ENCODE results near the gene TBX20.

Gene TBX20

DNA sequence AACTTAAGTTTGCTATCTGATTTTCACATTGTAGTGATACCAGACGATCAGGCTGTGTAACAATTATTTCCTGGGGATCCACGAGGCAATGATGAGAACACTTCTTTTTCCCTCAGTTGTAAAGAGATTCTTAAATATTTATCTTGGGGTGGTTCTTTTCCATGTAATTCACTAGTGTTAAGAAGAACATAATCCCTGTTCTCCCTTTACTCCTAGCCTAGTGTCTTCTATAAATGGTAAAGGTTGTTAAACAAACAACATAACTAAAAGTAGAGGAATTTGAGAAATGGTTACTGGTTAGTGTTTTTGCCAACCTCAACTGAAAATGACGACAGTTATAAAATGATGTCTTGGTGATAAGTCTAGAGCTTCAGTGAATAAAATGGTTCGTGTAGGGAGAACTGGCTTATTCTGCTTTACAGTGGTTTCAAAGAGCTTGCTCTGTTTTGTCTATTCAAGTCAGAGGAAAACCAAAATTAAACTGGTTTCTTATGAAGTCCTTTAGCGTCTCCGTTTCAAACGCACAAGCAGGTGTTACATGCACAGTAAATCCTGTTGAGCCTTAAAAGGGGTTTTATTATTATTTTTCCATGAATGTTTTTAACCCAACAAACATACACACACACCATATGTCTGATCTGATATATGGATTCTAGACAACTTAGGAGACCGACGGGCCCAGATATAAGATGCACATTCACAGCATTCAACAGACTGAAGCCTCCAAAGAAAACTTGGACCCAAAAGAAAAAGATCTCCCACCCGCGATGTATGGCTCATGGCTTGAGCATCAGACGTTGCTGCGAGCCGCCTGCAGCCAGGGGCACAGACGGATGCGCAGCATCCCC is 1.1 kb downstream of the TBX20 start:
- Histone ChIP-seq H3K4me1 (ENCODE audit: control insufficient read depth, insufficient read depth, low read length) (peaks cover 15% of the 10 kb centered on the region), H3K36me3 (ENCODE audit: control insufficient read depth in 2 of 2, insufficient read depth in 1 of 2, low read length in 2 of 2) (peaks cover 0 to 4% of the 10 kb centered on the region in 2 experiments; a peak in 1 of 3 replicates), H3K27ac (ENCODE audit: extremely low read depth, low read depth, low read length) (peak overlapping the region; percentile 61; the same call in 1 of the 2 replicates), H3K9me3 (ENCODE audit: control insufficient read depth, insufficient read depth, low read depth, low read length) (no peaks in the 10 kb centered on the region), H3K4me3 (ENCODE audit: low read depth, low read length) (peak overlapping the region; percentile 89)
- POLR2A ChIA-PET = interaction anchor here (0.7 kb wide), 1 partner anchor 10 kb away, joined by 3 read pairs; no protein-coding TSS in a partner anchor
- CTCF ChIA-PET = no interaction called here
- TF ChIP-seq, protein P1, sequence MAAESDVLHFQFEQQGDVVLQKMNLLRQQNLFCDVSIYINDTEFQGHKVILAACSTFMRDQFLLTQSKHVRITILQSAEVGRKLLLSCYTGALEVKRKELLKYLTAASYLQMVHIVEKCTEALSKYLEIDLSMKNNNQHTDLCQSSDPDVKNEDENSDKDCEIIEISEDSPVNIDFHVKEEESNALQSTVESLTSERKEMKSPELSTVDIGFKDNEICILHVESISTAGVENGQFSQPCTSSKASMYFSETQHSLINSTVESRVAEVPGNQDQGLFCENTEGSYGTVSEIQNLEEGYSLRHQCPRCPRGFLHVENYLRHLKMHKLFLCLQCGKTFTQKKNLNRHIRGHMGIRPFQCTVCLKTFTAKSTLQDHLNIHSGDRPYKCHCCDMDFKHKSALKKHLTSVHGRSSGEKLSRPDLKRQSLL (tag by site-specific recombination; IDR thresholded peaks at IDR 0.05) = no peak
- no peak for TF ChIP-seq ZXDB (tag by site-specific recombination; IDR thresholded peaks at IDR 0.05)
- TF ChIP-seq, protein P2, sequence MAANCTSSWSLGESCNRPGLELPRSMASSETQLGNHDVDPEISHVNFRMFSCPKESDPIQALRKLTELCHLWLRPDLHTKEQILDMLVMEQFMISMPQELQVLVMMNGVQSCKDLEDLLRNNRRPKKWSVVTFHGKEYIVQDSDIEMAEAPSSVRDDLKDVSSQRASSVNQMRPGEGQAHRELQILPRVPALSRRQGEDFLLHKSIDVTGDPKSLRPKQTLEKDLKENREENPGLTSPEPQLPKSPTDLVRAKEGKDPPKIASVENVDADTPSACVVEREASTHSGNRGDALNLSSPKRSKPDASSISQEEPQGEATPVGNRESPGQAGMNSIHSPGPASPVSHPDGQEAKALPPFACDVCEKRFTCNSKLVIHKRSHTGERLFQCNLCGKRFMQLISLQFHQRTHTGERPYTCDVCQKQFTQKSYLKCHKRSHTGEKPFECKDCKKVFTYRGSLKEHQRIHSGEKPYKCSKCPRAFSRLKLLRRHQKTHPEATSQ (tag by site-specific recombination; IDR thresholded peaks at IDR 0.05) = no peak
- TF ChIP-seq REPIN1 (tag by site-specific recombination; IDR thresholded peaks at IDR 0.05; ENCODE audit: low read depth) = no peak
- no peak for TF ChIP-seq ZNF433 (tag by site-specific recombination; IDR thresholded peaks at IDR 0.05; ENCODE audit: low read depth)
- TF ChIP-seq, protein P3, sequence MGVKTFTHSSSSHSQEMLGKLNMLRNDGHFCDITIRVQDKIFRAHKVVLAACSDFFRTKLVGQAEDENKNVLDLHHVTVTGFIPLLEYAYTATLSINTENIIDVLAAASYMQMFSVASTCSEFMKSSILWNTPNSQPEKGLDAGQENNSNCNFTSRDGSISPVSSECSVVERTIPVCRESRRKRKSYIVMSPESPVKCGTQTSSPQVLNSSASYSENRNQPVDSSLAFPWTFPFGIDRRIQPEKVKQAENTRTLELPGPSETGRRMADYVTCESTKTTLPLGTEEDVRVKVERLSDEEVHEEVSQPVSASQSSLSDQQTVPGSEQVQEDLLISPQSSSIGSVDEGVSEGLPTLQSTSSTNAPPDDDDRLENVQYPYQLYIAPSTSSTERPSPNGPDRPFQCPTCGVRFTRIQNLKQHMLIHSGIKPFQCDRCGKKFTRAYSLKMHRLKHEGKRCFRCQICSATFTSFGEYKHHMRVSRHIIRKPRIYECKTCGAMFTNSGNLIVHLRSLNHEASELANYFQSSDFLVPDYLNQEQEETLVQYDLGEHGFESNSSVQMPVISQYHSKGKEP (tag by site-specific recombination; IDR thresholded peaks at IDR 0.05) = no peak

DNA sequence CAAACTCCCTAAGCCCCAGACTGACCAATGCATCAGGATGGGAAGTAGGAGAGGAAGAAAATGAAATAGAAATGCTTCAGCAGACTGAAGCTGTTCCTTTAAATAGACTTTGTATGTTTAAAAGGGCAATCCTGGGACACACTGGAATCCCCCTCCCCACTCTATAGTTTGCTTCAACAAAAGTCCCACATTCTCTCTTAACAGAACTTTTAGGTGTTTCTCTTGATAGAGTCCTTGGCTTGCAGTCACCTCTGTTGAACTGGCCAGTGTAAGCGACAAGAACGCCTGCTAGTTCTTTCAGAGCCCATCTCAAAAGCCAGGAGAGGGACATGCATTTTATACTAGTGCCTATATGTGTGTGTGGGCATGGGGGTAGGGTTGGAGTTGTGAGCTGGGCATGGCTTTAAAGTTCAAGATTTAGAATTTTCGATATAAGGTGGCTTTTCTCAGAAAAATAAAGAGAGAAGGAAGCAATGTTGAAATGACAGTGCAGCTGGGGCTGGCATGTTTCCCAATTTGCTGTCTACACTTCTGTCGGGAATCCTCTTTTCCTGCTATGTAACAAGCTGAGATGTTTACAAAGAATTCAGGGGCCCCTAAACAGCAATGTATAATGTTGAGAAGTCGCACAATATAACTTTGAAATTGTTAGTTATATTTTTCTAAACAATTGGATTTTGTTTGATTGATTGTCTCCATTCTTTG is 2.1 kb downstream of the TBX20 start:
- no peaks in the 10 kb centered on the region for H3K9me3 ChIP-seq (ENCODE audit: control insufficient read depth, insufficient read depth, low read depth, low read length)
- POLR2A ChIA-PET = interaction anchor here (0.7 kb wide), 1 partner anchor 9 kb away, joined by 3 read pairs; no protein-coding TSS in a partner anchor
- no peak overlapping the region for H3K27ac ChIP-seq (ENCODE audit: extremely low read depth, low read depth, low read length)
- H3K36me3 ChIP-seq (ENCODE audit: control insufficient read depth in 2 of 2, insufficient read depth in 1 of 2, low read length in 2 of 2) = peaks cover 0 to 4% of the 10 kb centered on the region in 2 experiments; a peak in 2 of 3 replicates
- CTCF ChIA-PET = no interaction called here
- TF ChIP-seq ZNF433 (tag by site-specific recombination; IDR thresholded peaks at IDR 0.05; ENCODE audit: low read depth) (no peak), ZNF404 (tag by site-specific recombination; IDR thresholded peaks at IDR 0.05) (no peak), ZNF623 (tag by site-specific recombination; IDR thresholded peaks at IDR 0.05) (no peak), ZNF132 (tag by site-specific recombination; IDR thresholded peaks at IDR 0.05; ENCODE audit: borderline replicate concordance) (no peak), ZNF658 (tag by site-specific recombination; IDR thresholded peaks at IDR 0.05) (no peak), HOXC10 (CRISPR knock-in tag; IDR thresholded peaks at IDR 0.05) (no peak), ZNF350 (tag by site-specific recombination; IDR thresholded peaks at IDR 0.05) (no peak), ZSCAN30 (tag by site-specific recombination; IDR thresholded peaks at IDR 0.05) (no peak), ZNF37A (tag by site-specific recombination; IDR thresholded peaks at IDR 0.05) (no peak), ZFHX2 (tag by site-specific recombination; conservative IDR thresholded peaks at IDR 0.05) (no peak), ZNF354C (tag by site-specific recombination; IDR thresholded peaks at IDR 0.05; ENCODE audit: borderline replicate concordance, low read depth) (no peak), ZNF202 (tag by site-specific recombination; IDR thresholded peaks at IDR 0.05; ENCODE audit: borderline replicate concordance) (no peak), ZFP41 (tag by site-specific recombination; IDR thresholded peaks at IDR 0.05; ENCODE audit: borderline replicate concordance) (no peak), ZBTB20 (tag by site-specific recombination; IDR thresholded peaks at IDR 0.05) (no peak), ZNF792 (tag by site-specific recombination; IDR thresholded peaks at IDR 0.05) (no peak), ZNF571 (tag by site-specific recombination; IDR thresholded peaks at IDR 0.05) (no peak)
- TF ChIP-seq, protein P4, sequence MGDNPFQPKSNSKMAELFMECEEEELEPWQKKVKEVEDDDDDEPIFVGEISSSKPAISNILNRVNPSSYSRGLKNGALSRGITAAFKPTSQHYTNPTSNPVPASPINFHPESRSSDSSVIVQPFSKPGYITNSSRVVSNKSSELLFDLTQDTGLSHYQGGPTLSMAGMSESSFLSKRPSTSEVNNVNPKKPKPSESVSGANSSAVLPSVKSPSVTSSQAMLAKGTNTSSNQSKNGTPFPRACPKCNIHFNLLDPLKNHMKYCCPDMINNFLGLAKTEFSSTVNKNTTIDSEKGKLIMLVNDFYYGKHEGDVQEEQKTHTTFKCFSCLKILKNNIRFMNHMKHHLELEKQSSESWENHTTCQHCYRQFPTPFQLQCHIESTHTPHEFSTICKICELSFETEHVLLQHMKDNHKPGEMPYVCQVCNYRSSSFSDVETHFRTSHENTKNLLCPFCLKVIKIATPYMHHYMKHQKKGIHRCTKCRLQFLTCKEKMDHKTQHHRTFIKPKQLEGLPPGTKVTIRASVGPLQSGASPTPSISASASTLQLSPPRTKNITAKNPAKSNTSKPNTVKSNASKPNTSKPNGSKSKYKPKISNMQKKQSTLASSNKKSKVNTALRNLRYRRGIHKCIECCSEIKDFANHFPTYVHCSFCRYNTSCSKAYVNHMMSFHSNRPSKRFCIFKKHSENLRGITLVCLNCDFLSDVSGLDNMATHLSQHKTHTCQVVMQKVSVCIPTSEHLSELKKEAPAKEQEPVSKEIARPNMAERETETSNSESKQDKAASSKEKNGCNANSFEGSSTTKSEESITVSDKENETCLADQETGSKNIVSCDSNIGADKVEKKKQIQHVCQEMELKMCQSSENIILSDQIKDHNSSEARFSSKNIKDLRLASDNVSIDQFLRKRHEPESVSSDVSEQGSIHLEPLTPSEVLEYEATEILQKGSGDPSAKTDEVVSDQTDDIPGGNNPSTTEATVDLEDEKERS (tag by site-specific recombination; IDR thresholded peaks at IDR 0.05) = no peak
- TF ChIP-seq, protein P5, sequence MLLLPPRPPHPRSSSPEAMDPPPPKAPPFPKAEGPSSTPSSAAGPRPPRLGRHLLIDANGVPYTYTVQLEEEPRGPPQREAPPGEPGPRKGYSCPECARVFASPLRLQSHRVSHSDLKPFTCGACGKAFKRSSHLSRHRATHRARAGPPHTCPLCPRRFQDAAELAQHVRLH (tag by site-specific recombination; IDR thresholded peaks at IDR 0.05) = no peak
- TF ChIP-seq, protein P1 (tag by site-specific recombination; IDR thresholded peaks at IDR 0.05) = no peak
- H3K4me1 ChIP-seq (ENCODE audit: control insufficient read depth, insufficient read depth, low read length) = peaks cover 15% of the 10 kb centered on the region
- peak overlapping the region; percentile 7 for H3K4me3 ChIP-seq (ENCODE audit: low read depth, low read length)

Data from HEK293 (cell line).